HG03039 (cell line): ENCODE measurements around the gene ABCA1.

Experiments used
- ATAC-seq: cut with Tn5 transposase; IDR thresholded peaks from one replicate; pipeline ENCODE4 v1.9.1; 2021; ENCODE audit warnings: mild to moderate bottlenecking, moderate library complexity; ENCODE audit not compliant: unreplicated experiment

ABCA1 gene

GRCh38 chr9:104805441-104805840, 122.5 kb downstream of the ABCA1 start:
- ATAC-seq, result no peak

- no peak for ATAC-seq
Measured at GRCh38 chr9:104802906-104803305, 125.0 kb downstream of the ABCA1 start.

GRCh38 chr9:104802110-104802509, 125.8 kb downstream of the ABCA1 start:
- no peak for ATAC-seq

- ATAC-seq, result no peak
Measured at GRCh38 chr9:104800068-104800785, 127.7 kb downstream of the ABCA1 start.

GRCh38 chr9:104798209-104798995, 129.6 kb downstream of the ABCA1 start:
- ATAC-seq, result no peak

GRCh38 chr9:104795857-104796256, 132.1 kb downstream of the ABCA1 start:
- ATAC-seq, result no peak

- no peak for ATAC-seq
Measured at GRCh38 chr9:104795082-104795481, 132.9 kb downstream of the ABCA1 start.

- no peak for ATAC-seq
Measured at GRCh38 chr9:104794070-104794469, 133.9 kb downstream of the ABCA1 start.

GRCh38 chr9:104788251-104788650, 139.7 kb downstream of the ABCA1 start:
- no peak for ATAC-seq

GRCh38 chr9:104787306-104788015, 140.5 kb downstream of the ABCA1 start:
- ATAC-seq, result no peak

GRCh38 chr9:104786293-104786692, 141.7 kb downstream of the ABCA1 start:
- no peak for ATAC-seq

- ATAC-seq, result peak; percentile 60
Measured at GRCh38 chr9:104784098-104784497, 143.9 kb downstream of the ABCA1 start.

- ATAC-seq, result no peak
Measured at GRCh38 chr9:104783588-104783987, 144.4 kb downstream of the ABCA1 start.

- ATAC-seq, result no peak
Measured at GRCh38 chr9:104780796-104781395, 147.1 kb downstream of the ABCA1 start.

- ATAC-seq, result no peak
Measured at GRCh38 chr9:104779946-104780535, 147.9 kb downstream of the ABCA1 start.

GRCh38 chr9:104779334-104779733, 148.6 kb downstream of the ABCA1 start:
- ATAC-seq, result no peak

GRCh38 chr9:104778802-104779201, 149.2 kb downstream of the ABCA1 start:
- ATAC-seq, result no peak

- no peak for ATAC-seq
Measured at GRCh38 chr9:104776797-104777196, 151.2 kb downstream of the ABCA1 start.

GRCh38 chr9:104775976-104776375, 152.0 kb downstream of the ABCA1 start:
- no peak for ATAC-seq

GRCh38 chr9:104775574-104775936, 152.4 kb downstream of the ABCA1 start:
- peak; percentile 66 for ATAC-seq
